IPS-18c (cell line): ENCODE measurements around the gene CUEDC1.
A peak's percentile ranks its signal among the peaks of the same experiment; 100 is the strongest.
"Not testable (repeated sequence)": the region's sequence is repeated elsewhere in the genome, so short reads cannot be mapped to it uniquely, and the experiment has no call there.

Experiments used
- H3K4me3 ChIP-seq: 2 replicates; pipeline ENCODE4 v1.7.0; 2013; ENCODE audit warnings: low read depth, mild to moderate bottlenecking, low read length, moderate library complexity; ENCODE audit not compliant: insufficient read depth
- H3K9me3 ChIP-seq: one replicate; pipeline ENCODE4 v1.6.1; 2013; ENCODE audit warnings: mild to moderate bottlenecking, low read length, moderate library complexity; ENCODE audit not compliant: control insufficient read depth, insufficient read depth

The CUEDC1 gene

GRCh38 chr17:57852955-57853328 lies 102.3 kb downstream of the CUEDC1 start:
- no peak overlapping the region for H3K4me3 ChIP-seq

GRCh38 chr17:57852092-57852954 lies 102.9 kb downstream of the CUEDC1 start:
- Histone ChIP-seq H3K9me3 (no peaks in the 10 kb centered on the region), H3K4me3 (no peak overlapping the region)

More at GRCh38 chr17:57852955-57853328, 102.3 kb downstream of the CUEDC1 start:
- H3K9me3 ChIP-seq = no peaks in the 10 kb centered on the region

GRCh38 chr17:57849874-57850754 lies 105.1 kb downstream of the CUEDC1 start, which contains the start of gene MRPS23:
Gene MRPS23, minus strand, starts transcription at chr17:57850044. Its CDS starts 34 bp downstream, at chr17:57850010.
- Histone ChIP-seq H3K4me3 (peak within 1 kb of the TSS; percentile 90), H3K9me3 (no peaks in the 10 kb centered on the region)

- Histone ChIP-seq H3K4me3 (peak overlapping the region; percentile 90), H3K9me3 (no peaks in the 10 kb centered on the region)
Measured at GRCh38 chr17:57849163-57849873, 105.9 kb downstream of the CUEDC1 start.

GRCh38 chr17:57846056-57846945 lies 108.9 kb downstream of the CUEDC1 start:
- H3K9me3 ChIP-seq, H3K4me3 ChIP-seq: not testable (repeated sequence)

GRCh38 chr17:57842280-57842679 lies 112.9 kb downstream of the CUEDC1 start:
- no peaks in the 10 kb centered on the region for H3K9me3 ChIP-seq

GRCh38 chr17:57839571-57839923 lies 115.7 kb downstream of the CUEDC1 start:
- H3K4me3 ChIP-seq = no peak overlapping the region
- H3K9me3 ChIP-seq = no peaks in the 10 kb centered on the region

More at GRCh38 chr17:57842280-57842679, 112.9 kb downstream of the CUEDC1 start:
- no peak overlapping the region for H3K4me3 ChIP-seq

GRCh38 chr17:57838857-57839570 lies 116.2 kb downstream of the CUEDC1 start:
- no peak overlapping the region for H3K4me3 ChIP-seq
- H3K9me3 ChIP-seq = no peaks in the 10 kb centered on the region

GRCh38 chr17:57838453-57838852 lies 116.8 kb downstream of the CUEDC1 start:
- H3K9me3 ChIP-seq = no peaks in the 10 kb centered on the region
- H3K4me3 ChIP-seq = no peak overlapping the region

- Histone ChIP-seq H3K9me3 (no peaks in the 10 kb centered on the region), H3K4me3 (no peak overlapping the region)
Measured at GRCh38 chr17:57835333-57835900, 119.8 kb downstream of the CUEDC1 start.

- Histone ChIP-seq H3K4me3 (no peak overlapping the region), H3K9me3 (no peaks in the 10 kb centered on the region)
Measured at GRCh38 chr17:57834146-57834741, 121.0 kb downstream of the CUEDC1 start.

GRCh38 chr17:57833179-57833939 lies 121.9 kb downstream of the CUEDC1 start:
- Histone ChIP-seq H3K9me3 (no peaks in the 10 kb centered on the region), H3K4me3 (peak overlapping the region; percentile 20; the same call in 1 of the 2 replicates)

- Histone ChIP-seq H3K9me3 (no peaks in the 10 kb centered on the region), H3K4me3 (peak overlapping the region; percentile 20; the same call in 1 of the 2 replicates)
Measured at GRCh38 chr17:57832314-57833178, 122.7 kb downstream of the CUEDC1 start.

- Histone ChIP-seq H3K4me3 (no peak overlapping the region), H3K9me3 (no peaks in the 10 kb centered on the region)
Measured at GRCh38 chr17:57830880-57831279, 124.3 kb downstream of the CUEDC1 start.
